HepG2 (cell line): Measurements from ENCODE around the gene RUSC1. TPM values are rescaled to one million over a fixed set of nuclear protein-coding genes. Genes with fewer than 3 reads are reported as not detected.

Experiments used
- CCDC6 ChIP-seq: sonication (generic); formaldehyde crosslinking; IDR thresholded peaks from 2 replicates; pipeline ENCODE4 v1.8.1; 2022; ENCODE audit warnings: mild to moderate bottlenecking, missing genetic modification reagents, moderate library complexity
- CTCF ChIP-seq: sonication (generic); formaldehyde crosslinking; IDR thresholded peaks from 2 replicates; pipeline ENCODE4 v1.5.0; 2020; ENCODE audit warnings: mild to moderate bottlenecking, missing genetic modification reagents, moderate library complexity
- DRAP1 ChIP-seq: IDR thresholded peaks from 2 replicates; pipeline ENCODE4 v1.6.1; 2016; ENCODE audit warnings: missing genetic modification reagents, missing compliant biosample characterization
- FOXM1 ChIP-seq: sonication (generic); formaldehyde crosslinking; IDR thresholded peaks from 2 replicates; pipeline ENCODE4 v1.5.0; 2020; ENCODE audit warnings: missing genetic modification reagents
- GTF3A ChIP-seq: sonication (generic); formaldehyde crosslinking; conservative IDR thresholded peaks from 2 replicates; pipeline ENCODE4 v1.4.0; 2020; ENCODE audit warnings: mild to moderate bottlenecking, missing genetic modification reagents
- HNRNPL ChIP-seq: fragments of 200-400 bp; formaldehyde crosslinking; IDR thresholded peaks from 2 replicates; pipeline ENCODE4 v1.6.1; 2017; ENCODE audit warnings: mild to moderate bottlenecking, low read depth, low read length
- KLF6 ChIP-seq: IDR thresholded peaks from 2 replicates; pipeline ENCODE4 v1.8.0; 2016; ENCODE audit warnings: missing biosample characterization, missing genetic modification reagents
- MBNL3 ChIP-seq: fragments of 250-450 bp; sonication (Bioruptor Pico); conservative IDR thresholded peaks from 2 replicates; pipeline ENCODE4 v1.8.0; 2022; ENCODE audit warnings: mild to moderate bottlenecking, inconsistent platforms
- NCOA5 ChIP-seq: sonication (generic); formaldehyde crosslinking; IDR thresholded peaks from 2 replicates; pipeline ENCODE4 v1.4.0; 2020; ENCODE audit warnings: missing genetic modification reagents
- ONECUT2 ChIP-seq: sonication (generic); formaldehyde crosslinking; IDR thresholded peaks from 2 replicates; pipeline ENCODE4 v1.4.0; 2020; ENCODE audit warnings: missing genetic modification reagents
- PBX3 ChIP-seq: sonication (generic); formaldehyde crosslinking; IDR thresholded peaks from 2 replicates; pipeline ENCODE4 v1.8.1; 2023; ENCODE audit warnings: missing genetic modification reagents, inconsistent platforms, borderline replicate concordance
- PPARG ChIP-seq: conservative IDR thresholded peaks from 2 replicates; pipeline ENCODE4 v1.6.1; 2016; ENCODE audit warnings: missing biosample characterization, missing genetic modification reagents
- RAD21 ChIP-seq: fragments of 450-650 bp; formaldehyde crosslinking; IDR thresholded peaks from 2 replicates; pipeline ENCODE4 v1.5.0; 2020; ENCODE audit warnings: mild to moderate bottlenecking
- RBM39 ChIP-seq: fragments of 200-400 bp; formaldehyde crosslinking; IDR thresholded peaks from one replicate; pipeline ENCODE4 v1.6.1; 2018; ENCODE audit warnings: antibody characterized with exemption, mild to moderate bottlenecking, low read depth, low read length; ENCODE audit not compliant: poor library complexity, severe bottlenecking
- SRSF4 ChIP-seq: fragments of 200-400 bp; formaldehyde crosslinking; IDR thresholded peaks from one replicate; pipeline ENCODE4 v1.6.1; 2018; ENCODE audit warnings: mild to moderate bottlenecking, low read depth, low read length, moderate library complexity; ENCODE audit not compliant: poor library complexity, severe bottlenecking
- TCF7L2 ChIP-seq: IDR thresholded peaks from 2 replicates; pipeline ENCODE4 v1.6.1; 2011; ENCODE audit warnings: mild to moderate bottlenecking, low read depth, low read length, moderate library complexity
- TRIM24 ChIP-seq: sonication (generic); formaldehyde crosslinking; IDR thresholded peaks from 2 replicates; pipeline ENCODE4 v1.8.0; 2022; ENCODE audit warnings: mild to moderate bottlenecking, missing genetic modification reagents
- WIZ ChIP-seq: sonication (generic); formaldehyde crosslinking; IDR thresholded peaks from 2 replicates; pipeline ENCODE4 v1.5.1; 2020; ENCODE audit warnings: mild to moderate bottlenecking, missing genetic modification reagents
- ZBTB25 ChIP-seq: IDR thresholded peaks from 2 replicates; pipeline ENCODE4 v1.6.1; 2018; ENCODE audit warnings: missing genetic modification reagents
- ZBTB3 ChIP-seq: sonication (generic); formaldehyde crosslinking; IDR thresholded peaks from 2 replicates; pipeline ENCODE4 v1.4.0; 2020; ENCODE audit warnings: low read depth, mild to moderate bottlenecking, moderate library complexity, missing genetic modification reagents, borderline replicate concordance
- ZKSCAN8 ChIP-seq: IDR thresholded peaks from 2 replicates; pipeline ENCODE4 v1.6.1; 2016; ENCODE audit warnings: borderline replicate concordance, missing genetic modification reagents, missing compliant biosample characterization
- ZNF350 ChIP-seq: sonication (generic); formaldehyde crosslinking; IDR thresholded peaks from 2 replicates; pipeline ENCODE4 v1.4.0; 2020; ENCODE audit warnings: mild to moderate bottlenecking, low read depth, missing genetic modification reagents, borderline replicate concordance
- ZNF543 ChIP-seq: sonication (generic); formaldehyde crosslinking; IDR thresholded peaks from 2 replicates; pipeline ENCODE4 v1.4.0; 2020; ENCODE audit warnings: mild to moderate bottlenecking, missing genetic modification reagents
- ZNF567 ChIP-seq: sonication (generic); formaldehyde crosslinking; IDR thresholded peaks from 2 replicates; pipeline ENCODE4 v1.8.1; 2023; ENCODE audit warnings: mild to moderate bottlenecking, missing genetic modification reagents, borderline replicate concordance
- ZNF615 ChIP-seq: sonication (generic); formaldehyde crosslinking; IDR thresholded peaks from 2 replicates; pipeline ENCODE4 v1.5.0; 2020; ENCODE audit warnings: mild to moderate bottlenecking, missing genetic modification reagents, borderline replicate concordance
- ZNF616 ChIP-seq: sonication (generic); formaldehyde crosslinking; IDR thresholded peaks from 2 replicates; pipeline ENCODE4 v1.5.0; 2020; ENCODE audit warnings: low read depth, mild to moderate bottlenecking, missing genetic modification reagents
- ZNF891 ChIP-seq: sonication (generic); formaldehyde crosslinking; IDR thresholded peaks from 2 replicates; pipeline ENCODE4 v1.5.0; 2020; ENCODE audit warnings: mild to moderate bottlenecking, missing genetic modification reagents
- polyA plus RNA-seq, 8 experiments: library from polyadenylated mRNA; depleted of rRNA in 3 of 8; stranded (reverse) in 7 of 8; unstranded in 1 of 8; fragments of >200 nt; fragmentation: Illumina TruSeq in 4 of 8; extraction: Trizol in 4 of 8; gene quantifications; 2 replicates each; pipeline versions ENCODE4 v1.2.1 to v1.2.3, GENCODE V29; 2011 to 2016; ENCODE audit warnings: low read depth in 4 of 8, missing spikeins in 1 of 8, mixed read lengths in 1 of 8; ENCODE audit not compliant: insufficient read depth in 1 of 8
- total RNA-seq, 5 experiments: library from RNA; depleted of rRNA; stranded (reverse); fragments of >200 nt; fragmentation: Illumina TruSeq; extraction: Trizol; gene quantifications; 2 replicates each; pipeline ENCODE4 v1.2.3, GENCODE V29; 2016; ENCODE audit warnings: low read depth in 1 of 5

RUSC1 gene
- total and polyA plus RNA-seq, 2 of the 13 experiments (the other 11 are each of a cell fraction or from before 2014, with no cell fraction given), result 18.7 to 20.4 TPM

- TF ChIP-seq CTCF (peak; percentile 79), DRAP1 (CRISPR knock-in tag) (no peak), ZKSCAN8 (CRISPR knock-in tag) (no peak), HNRNPL (peak; percentile 50; the same call in 1 of the 2 replicates), GTF3A (CRISPR knock-in tag) (no peak), ONECUT2 (CRISPR knock-in tag) (no peak), ZNF615 (CRISPR knock-in tag) (no peak), FOXM1 (CRISPR knock-in tag) (no peak), ZBTB25 (CRISPR knock-in tag) (no peak), RBM39 (peak; percentile 14), ZNF567 (CRISPR knock-in tag) (no peak), ZNF891 (no peak), ZNF350 (CRISPR knock-in tag) (no peak), TCF7L2 (no peak), TRIM24 (no peak), NCOA5 (CRISPR knock-in tag) (no peak), RAD21 (peak; percentile 66), PBX3 (CRISPR knock-in tag) (no peak), ZNF616 (CRISPR knock-in tag) (no peak), MBNL3 (no peak), PPARG (CRISPR knock-in tag) (no peak), CCDC6 (no peak), WIZ (CRISPR knock-in tag) (no peak), SRSF4 (no peak), ZBTB3 (CRISPR knock-in tag) (no peak), ZNF543 (CRISPR knock-in tag) (no peak; the same call in 1 of the 2 replicates), KLF6 (CRISPR knock-in tag) (no peak)
These were observed 4.3 kb downstream of the RUSC1 start (continued) for GRCh38 chr1:155324717-155325602.
